Spleen (tissue), 7 donors: ENCODE measurements around the gene SAMD7.

Experiments used
- POLR2AphosphoS5 ChIP-seq, 3 donors: sonication (generic); formaldehyde crosslinking; IDR thresholded peaks; one replicate each; pipeline ENCODE4 v1.5.1; 2017; ENCODE audit warnings: antibody characterized with exemption in 3 of 3
- TF ChIP-seq, protein P1 (sequence below), 11 experiments: fragments of 200-600 bp in 7 of 11; fragments of 450-650 bp in 4 of 11; sonication (generic) in 4 of 11; IDR thresholded peaks in 8 of 11; conservative IDR thresholded peaks in 3 of 11; 1 replicate in 7 of 11; 2 replicates in 4 of 11; pipeline versions ENCODE4 v1.4.0 to v1.8.0; 2016 to 2021; ENCODE audit warnings: antibody characterized with exemption in 11 of 11, inconsistent platforms in 4 of 11, mild to moderate bottlenecking in 1 of 11
- donor health status: DM: no; HTN: no; CAD: no; lungs with moderate emphysema.
- donor health status: DM: no; HTN: no; CAD: no.
- donor health status: DM: no; HTN: no; CAD: no.

GRCh38 chr3:169953462-169954141 lies 42.2 kb downstream of the SAMD7 start:
- TF ChIP-seq, protein P1, sequence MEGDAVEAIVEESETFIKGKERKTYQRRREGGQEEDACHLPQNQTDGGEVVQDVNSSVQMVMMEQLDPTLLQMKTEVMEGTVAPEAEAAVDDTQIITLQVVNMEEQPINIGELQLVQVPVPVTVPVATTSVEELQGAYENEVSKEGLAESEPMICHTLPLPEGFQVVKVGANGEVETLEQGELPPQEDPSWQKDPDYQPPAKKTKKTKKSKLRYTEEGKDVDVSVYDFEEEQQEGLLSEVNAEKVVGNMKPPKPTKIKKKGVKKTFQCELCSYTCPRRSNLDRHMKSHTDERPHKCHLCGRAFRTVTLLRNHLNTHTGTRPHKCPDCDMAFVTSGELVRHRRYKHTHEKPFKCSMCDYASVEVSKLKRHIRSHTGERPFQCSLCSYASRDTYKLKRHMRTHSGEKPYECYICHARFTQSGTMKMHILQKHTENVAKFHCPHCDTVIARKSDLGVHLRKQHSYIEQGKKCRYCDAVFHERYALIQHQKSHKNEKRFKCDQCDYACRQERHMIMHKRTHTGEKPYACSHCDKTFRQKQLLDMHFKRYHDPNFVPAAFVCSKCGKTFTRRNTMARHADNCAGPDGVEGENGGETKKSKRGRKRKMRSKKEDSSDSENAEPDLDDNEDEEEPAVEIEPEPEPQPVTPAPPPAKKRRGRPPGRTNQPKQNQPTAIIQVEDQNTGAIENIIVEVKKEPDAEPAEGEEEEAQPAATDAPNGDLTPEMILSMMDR (IDR thresholded peaks at IDR 0.05 in 8 of 11, conservative IDR thresholded peaks at IDR 0.05 in 3 of 11): no peak
- TF ChIP-seq POLR2AphosphoS5 (IDR thresholded peaks at IDR 0.05): no peak
